OCI-LY1 (cell line): Measurements from ENCODE around the gene EHF.

ENCODE experiments used
- H2AFZ ChIP-seq: fragments of 200-600 bp; sonication (generic), shearing (Covaris generic); 2 replicates; pipeline ENCODE4 v1.6.0; 2014; ENCODE audit warnings: antibody characterized with exemption, mild to moderate bottlenecking, low read length
- H3F3A ChIP-seq: fragments of 200-600 bp; sonication (generic), shearing (Covaris generic); 2 replicates; pipeline ENCODE4 v1.6.0; 2014; ENCODE audit warnings: mild to moderate bottlenecking, antibody characterized with exemption, low read length, moderate library complexity; ENCODE audit not compliant: insufficient read depth
- H3K27ac ChIP-seq: fragments of 200-600 bp; sonication (generic); 2 replicates; pipeline ENCODE4 v1.5.1; 2014; ENCODE audit warnings: low read length, mixed run types, mild to moderate bottlenecking, low read depth; ENCODE audit not compliant: poor library complexity, severe bottlenecking
- H3K27me3 ChIP-seq: fragments of 200-600 bp; sonication (generic); 2 replicates; pipeline ENCODE4 v1.6.0; 2014; ENCODE audit warnings: antibody characterized with exemption, mild to moderate bottlenecking, low read length, moderate library complexity; ENCODE audit not compliant: insufficient read depth
- H3K36me3 ChIP-seq: fragments of 200-600 bp; sonication (generic); 2 replicates; pipeline ENCODE4 v1.6.1; 2014; ENCODE audit warnings: mild to moderate bottlenecking, antibody characterized with exemption, low read length, moderate library complexity, mixed read lengths; ENCODE audit not compliant: insufficient read depth
- H3K4me1 ChIP-seq: fragments of 200-600 bp; sonication (generic); 2 replicates; pipeline ENCODE4 v1.5.1; 2014; ENCODE audit warnings: mild to moderate bottlenecking, low read length, moderate library complexity; ENCODE audit not compliant: insufficient read depth, severe bottlenecking
- H3K4me2 ChIP-seq: fragments of 200-600 bp; sonication (generic), shearing (Covaris generic); 2 replicates; pipeline ENCODE4 v1.6.1; 2014; ENCODE audit warnings: low read length
- H3K4me3 ChIP-seq: fragments of 200-600 bp; sonication (generic); 2 replicates; pipeline ENCODE4 v1.5.1; 2014; ENCODE audit warnings: low read length, low read depth, mild to moderate bottlenecking, mixed read lengths; ENCODE audit not compliant: poor library complexity, severe bottlenecking
- H3K79me2 ChIP-seq: fragments of 200-600 bp; shearing (Covaris generic); 2 replicates; pipeline ENCODE4 v1.6.1; 2016; ENCODE audit warnings: mixed run types, low read length, mixed read lengths; ENCODE audit not compliant: insufficient read depth
- H3K9ac ChIP-seq: fragments of 200-600 bp; sonication (generic), shearing (Covaris generic); 2 replicates; pipeline ENCODE4 v1.6.1; 2014; ENCODE audit warnings: mild to moderate bottlenecking, low read length, mixed read lengths
- H3K9me2 ChIP-seq: fragments of 200-600 bp; sonication (generic), shearing (Covaris generic); 2 replicates; pipeline ENCODE4 v1.6.1; 2014; ENCODE audit warnings: low read depth, mild to moderate bottlenecking, low read length, mixed read lengths
- H3K9me3 ChIP-seq: fragments of 200-600 bp; shearing (Covaris generic); 2 replicates; pipeline ENCODE4 v1.6.1; 2014; ENCODE audit warnings: low read length, mixed read lengths
- H4K20me1 ChIP-seq: fragments of 200-600 bp; sonication (generic), shearing (Covaris generic); 2 replicates; pipeline ENCODE4 v1.6.0; 2016; ENCODE audit warnings: mild to moderate bottlenecking, low read length; ENCODE audit not compliant: insufficient read depth
- EZH2 ChIP-seq: fragments of 200-600 bp; sonication (generic), shearing (Covaris generic); IDR thresholded peaks from 2 replicates; pipeline ENCODE4 v1.8.0; 2017; ENCODE audit warnings: borderline replicate concordance, mixed run types, mild to moderate bottlenecking, antibody characterized with exemption, low read length, moderate library complexity, mixed read lengths
- TF ChIP-seq, protein P1 (sequence below): fragments of 200-600 bp; sonication (generic), shearing (Covaris generic); IDR thresholded peaks from 2 replicates; pipeline ENCODE4 v1.5.1; 2017; ENCODE audit warnings: mild to moderate bottlenecking, antibody characterized with exemption, low read length, moderate library complexity, mixed read lengths

EHF gene

DNA sequence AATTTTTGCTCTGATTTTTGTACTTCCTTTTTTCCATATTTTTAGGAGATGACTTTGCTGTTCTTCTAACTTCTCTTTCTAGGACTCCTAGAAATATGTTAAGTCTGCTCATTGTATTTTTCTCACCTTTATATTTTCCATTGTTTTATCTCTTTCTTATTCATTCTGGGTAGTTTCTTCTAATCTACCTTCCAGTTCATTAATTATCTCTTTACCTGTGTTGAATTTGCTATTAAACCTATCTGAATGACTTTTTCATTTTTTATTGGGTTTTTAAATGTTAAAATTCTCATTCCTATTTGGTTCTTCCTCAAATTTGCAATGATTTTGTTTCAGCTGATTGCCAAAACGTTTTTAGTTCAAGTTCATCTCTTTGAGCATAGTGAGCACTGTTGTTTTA, 27.8 kb upstream of the EHF start:
- Histone ChIP-seq H3K4me2 (no peak overlapping the region), H3K9me2 (no peaks in the 10 kb centered on the region), H3K9me3 (no peaks in the 10 kb centered on the region), H3K79me2 (no peaks in the 10 kb centered on the region), H3K4me1 (no peaks in the 10 kb centered on the region), H3K9ac (no peak overlapping the region), H3K4me3 (no peak overlapping the region), H3K27me3 (no peaks in the 10 kb centered on the region), H3K36me3 (no peaks in the 10 kb centered on the region), H3F3A (no peaks in the 10 kb centered on the region), H3K27ac (no peak overlapping the region), H4K20me1 (no peaks in the 10 kb centered on the region), H2AFZ (no peak overlapping the region)
- TF ChIP-seq EZH2 = no peak
- TF ChIP-seq, protein P1, sequence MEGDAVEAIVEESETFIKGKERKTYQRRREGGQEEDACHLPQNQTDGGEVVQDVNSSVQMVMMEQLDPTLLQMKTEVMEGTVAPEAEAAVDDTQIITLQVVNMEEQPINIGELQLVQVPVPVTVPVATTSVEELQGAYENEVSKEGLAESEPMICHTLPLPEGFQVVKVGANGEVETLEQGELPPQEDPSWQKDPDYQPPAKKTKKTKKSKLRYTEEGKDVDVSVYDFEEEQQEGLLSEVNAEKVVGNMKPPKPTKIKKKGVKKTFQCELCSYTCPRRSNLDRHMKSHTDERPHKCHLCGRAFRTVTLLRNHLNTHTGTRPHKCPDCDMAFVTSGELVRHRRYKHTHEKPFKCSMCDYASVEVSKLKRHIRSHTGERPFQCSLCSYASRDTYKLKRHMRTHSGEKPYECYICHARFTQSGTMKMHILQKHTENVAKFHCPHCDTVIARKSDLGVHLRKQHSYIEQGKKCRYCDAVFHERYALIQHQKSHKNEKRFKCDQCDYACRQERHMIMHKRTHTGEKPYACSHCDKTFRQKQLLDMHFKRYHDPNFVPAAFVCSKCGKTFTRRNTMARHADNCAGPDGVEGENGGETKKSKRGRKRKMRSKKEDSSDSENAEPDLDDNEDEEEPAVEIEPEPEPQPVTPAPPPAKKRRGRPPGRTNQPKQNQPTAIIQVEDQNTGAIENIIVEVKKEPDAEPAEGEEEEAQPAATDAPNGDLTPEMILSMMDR = no peak

DNA sequence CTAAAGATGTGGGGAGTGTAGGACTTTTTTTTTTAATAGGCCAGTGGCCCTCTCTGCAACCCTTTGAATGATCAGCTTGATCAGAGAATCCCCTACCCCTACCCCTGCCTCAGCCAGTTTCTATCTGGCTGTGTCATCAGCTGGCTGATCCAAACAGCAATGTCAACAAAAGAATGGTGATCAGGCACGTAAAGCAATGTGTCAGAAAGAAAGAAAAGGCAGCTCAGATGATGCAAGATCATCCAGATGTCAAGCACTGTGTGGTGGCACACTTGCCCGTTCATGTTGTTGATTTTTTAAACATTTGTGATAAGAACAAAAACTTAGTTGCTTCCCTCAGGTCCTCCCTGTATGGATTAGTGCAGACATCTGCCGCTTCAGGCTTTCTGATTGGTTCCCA, 26.3 kb upstream of the EHF start:
- H3K36me3 ChIP-seq = no peaks in the 10 kb centered on the region
- H3K4me2 ChIP-seq = no peak overlapping the region
- no peaks in the 10 kb centered on the region for H3K9me3 ChIP-seq
- no peaks in the 10 kb centered on the region for H3K9me2 ChIP-seq
- no peak overlapping the region for H3K27ac ChIP-seq
- H3F3A ChIP-seq = no peaks in the 10 kb centered on the region
- no peak overlapping the region for H3K9ac ChIP-seq
- H3K27me3 ChIP-seq = no peaks in the 10 kb centered on the region
- no peak overlapping the region for H2AFZ ChIP-seq
- TF ChIP-seq, protein P1 = no peak
- TF ChIP-seq EZH2 = no peak
- H3K4me1 ChIP-seq = no peaks in the 10 kb centered on the region
- H3K4me3 ChIP-seq = no peak overlapping the region
- no peaks in the 10 kb centered on the region for H4K20me1 ChIP-seq
- H3K79me2 ChIP-seq = no peaks in the 10 kb centered on the region

DNA sequence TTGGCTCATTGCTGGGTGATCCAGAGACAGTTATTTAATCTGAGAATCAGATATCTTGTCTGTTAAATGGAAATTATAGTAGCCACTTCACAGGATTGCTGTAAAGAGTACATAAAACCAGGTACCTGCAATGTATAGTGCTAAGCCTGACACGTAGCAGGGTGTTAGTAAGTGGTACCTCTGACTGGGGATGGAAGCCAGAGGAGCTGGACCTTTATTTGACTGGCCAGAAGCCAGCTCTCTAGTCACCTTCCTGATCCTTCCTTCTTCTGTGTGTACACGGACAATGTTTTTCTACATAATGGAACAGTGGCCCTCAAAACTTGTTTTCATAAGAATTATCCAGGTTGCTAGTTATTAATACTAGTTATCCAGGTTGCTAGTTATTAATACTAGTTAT, 25.5 kb upstream of the EHF start:
- no peak overlapping the region for H3K9ac ChIP-seq
- no peak overlapping the region for H3K27ac ChIP-seq
- no peaks in the 10 kb centered on the region for H3F3A ChIP-seq
- H3K27me3 ChIP-seq = no peaks in the 10 kb centered on the region
- no peaks in the 10 kb centered on the region for H3K9me3 ChIP-seq
- TF ChIP-seq, protein P1 = no peak
- no peak for TF ChIP-seq EZH2
- H3K79me2 ChIP-seq = no peaks in the 10 kb centered on the region
- H3K4me3 ChIP-seq = no peak overlapping the region
- H3K9me2 ChIP-seq = no peaks in the 10 kb centered on the region
- no peaks in the 10 kb centered on the region for H4K20me1 ChIP-seq
- H3K36me3 ChIP-seq = no peaks in the 10 kb centered on the region
- H3K4me2 ChIP-seq = no peak overlapping the region
- H2AFZ ChIP-seq = no peak overlapping the region
- no peaks in the 10 kb centered on the region for H3K4me1 ChIP-seq
